H1 (cell line): ENCODE results near the gene SIAH3. TPM values are rescaled to one million over a fixed set of nuclear protein-coding genes. Genes with fewer than 3 reads are reported as not detected.

Source experiments
- CTCF ChIA-PET: fragments of 300-600 bp; sonication (Branson Sonifier 250); formaldehyde crosslinking; loops from one replicate; lab custom pipeline; 2021; ENCODE audit not compliant: partially characterized antibody; lab: Charles Lee
- POLR2A ChIA-PET: fragments of 300-600 bp; sonication (Branson Sonifier 250); formaldehyde crosslinking; loops from one replicate; lab custom pipeline; 2021; ENCODE audit warnings: inconsistent platforms; ENCODE audit not compliant: partially characterized antibody; lab: Charles Lee
- DNase-seq, 2 experiments: peaks; one replicate each; pipeline versions ENCODE4 v3.0.0 to v3.0.0-alpha.2; 2010 to 2022; ENCODE audit warnings: low spot score in 2 of 2, low read depth in 1 of 2, mixed read lengths in 1 of 2
- FAIRE-seq: peaks from 2 replicates; lab custom pipeline; 2011; peaks lifted over from hg19 to GRCh38; lab: Jason Lieb, UNC
- H2AFZ ChIP-seq: 2 replicates; pipeline ENCODE4 v1.8.1; 2012; ENCODE audit warnings: low read length, inconsistent platforms
- H2AK5ac ChIP-seq: 2 replicates; pipeline ENCODE4 v1.6.1; 2013; ENCODE audit warnings: low read depth, low read length
- H2BK120ac ChIP-seq: replicated peaks from 2 replicates; pipeline ENCODE3; 2013; ENCODE audit warnings: low read depth, low read length, inconsistent platforms
- H2BK12ac ChIP-seq: 2 replicates; pipeline ENCODE4 v1.6.1; 2013; ENCODE audit warnings: low read depth, low read length
- H2BK15ac ChIP-seq: 2 replicates; pipeline ENCODE4 v1.6.1; 2013; ENCODE audit warnings: low read length
- H2BK20ac ChIP-seq: 2 replicates; pipeline ENCODE4 v1.6.1; 2013; ENCODE audit warnings: low read length
- H2BK5ac ChIP-seq: 2 replicates; pipeline ENCODE4 v1.6.1; 2013; ENCODE audit warnings: low read depth, low read length
- H3K14ac ChIP-seq: 2 replicates; pipeline ENCODE4 v1.6.1; 2013; ENCODE audit warnings: inconsistent platforms; ENCODE audit not compliant: insufficient read length
- H3K18ac ChIP-seq: 2 replicates; pipeline ENCODE4 v1.6.1; 2013; ENCODE audit warnings: low read length; ENCODE audit errors: extremely low read depth
- H3K23ac ChIP-seq: 2 replicates; pipeline ENCODE4 v1.6.1; 2013; ENCODE audit warnings: inconsistent platforms; ENCODE audit not compliant: insufficient read length
- H3K23me2 ChIP-seq: 2 replicates; pipeline ENCODE4 v1.6.1; 2013; ENCODE audit warnings: low read depth, low read length
- H3K27ac ChIP-seq: 2 replicates; pipeline ENCODE4 v1.6.1; 2011; ENCODE audit warnings: low read depth, low read length, inconsistent platforms
- H3K27me3 ChIP-seq, 4 experiments: replicated peaks in 1 of 4; 1 replicate in 1 of 4; 2 replicates in 3 of 4; pipeline versions ENCODE4 v1.6.1 to v1.8.1; 2011 to 2013; ENCODE audit warnings: low read length in 3 of 4, mild to moderate bottlenecking in 3 of 4, inconsistent platforms in 2 of 4, mixed read lengths in 2 of 4, moderate library complexity in 1 of 4; ENCODE audit not compliant: control insufficient read depth in 3 of 4, insufficient read depth in 3 of 4; ENCODE audit errors: extremely low read depth in 1 of 4
- H3K36me3 ChIP-seq, 4 experiments: 2 replicates each; pipeline versions ENCODE4 v1.6.1 to v1.8.1; 2011 to 2013; ENCODE audit warnings: mild to moderate bottlenecking in 4 of 4, low read length in 3 of 4, moderate library complexity in 2 of 4, control low read depth in 1 of 4, inconsistent platforms in 1 of 4; ENCODE audit not compliant: insufficient read depth in 4 of 4, control insufficient read depth in 2 of 4
- H3K4ac ChIP-seq: replicated peaks from 2 replicates; pipeline ENCODE3; 2013; ENCODE audit warnings: low read length, low read depth, mixed read lengths, inconsistent platforms; ENCODE audit not compliant: insufficient read length
- H3K4me1 ChIP-seq, 4 experiments: replicated peaks in 1 of 4; 1 replicate in 1 of 4; 2 replicates in 3 of 4; pipeline versions ENCODE4 v1.6.1 to v1.8.1; 2011 to 2013; ENCODE audit warnings: low read length in 3 of 4, inconsistent platforms in 2 of 4, mixed read lengths in 1 of 4; ENCODE audit not compliant: insufficient read depth in 4 of 4, control insufficient read depth in 3 of 4
- H3K4me2 ChIP-seq, 2 experiments: 2 replicates each; pipeline versions ENCODE4 v1.6.1 to v1.8.1; 2011 to 2013; ENCODE audit warnings: low read depth in 2 of 2, low read length in 2 of 2, control low read depth in 1 of 2, inconsistent platforms in 1 of 2, mild to moderate bottlenecking in 1 of 2; ENCODE audit not compliant: insufficient read depth in 1 of 2
- H3K4me3 ChIP-seq, 4 experiments: fragments of 200-600, 300-600 bp in 1 of 4; sonication (generic), shearing (Covaris generic), sonication (Bioruptor Twin) in 1 of 4; 2 replicates each; pipeline versions ENCODE4 v1.5.1 to v1.8.1; 2011 to 2016; ENCODE audit warnings: low read length in 4 of 4, low read depth in 3 of 4, control low read depth in 2 of 4, inconsistent platforms in 2 of 4, mild to moderate bottlenecking in 2 of 4, mixed read lengths in 1 of 4, moderate library complexity in 1 of 4; ENCODE audit not compliant: insufficient read depth in 2 of 4; ENCODE audit errors: extremely low read depth in 1 of 4
- H3K56ac ChIP-seq: replicated peaks from 2 replicates; pipeline ENCODE3; 2013; ENCODE audit warnings: low read depth, mild to moderate bottlenecking, mixed read lengths, low read length, inconsistent platforms; ENCODE audit not compliant: insufficient read length
- H3K79me1 ChIP-seq: 2 replicates; pipeline ENCODE4 v1.6.1; 2013; ENCODE audit warnings: low read depth, low read length, control low read depth
- H3K79me2 ChIP-seq, 2 experiments: 2 replicates each; pipeline versions ENCODE4 v1.6.1 to v1.8.1; 2012 to 2013; ENCODE audit warnings: low read length in 2 of 2, mild to moderate bottlenecking in 2 of 2, inconsistent platforms in 1 of 2; ENCODE audit not compliant: insufficient read depth in 2 of 2, control insufficient read depth in 1 of 2
- H3K9ac ChIP-seq, 4 experiments: replicated peaks in 1 of 4; 1 replicate in 1 of 4; 2 replicates in 3 of 4; pipeline versions ENCODE4 v1.6.1 to v1.8.1; 2011 to 2013; ENCODE audit warnings: low read depth in 3 of 4, low read length in 3 of 4, control low read depth in 2 of 4, mild to moderate bottlenecking in 2 of 4, moderate library complexity in 2 of 4, inconsistent platforms in 1 of 4; ENCODE audit errors: extremely low read depth in 1 of 4
- H3K9me3 ChIP-seq, 2 experiments: 2 replicates each; pipeline versions ENCODE4 v1.6.1 to v1.8.1; 2012 to 2013; ENCODE audit warnings: mild to moderate bottlenecking in 2 of 2, moderate library complexity in 2 of 2, control low read depth in 1 of 2, inconsistent platforms in 1 of 2, low read depth in 1 of 2, low read length in 1 of 2, mixed read lengths in 1 of 2; ENCODE audit not compliant: insufficient read depth in 2 of 2
- H4K20me1 ChIP-seq, 2 experiments: replicated peaks in 1 of 2; 2 replicates each; pipeline versions ENCODE3 to v1.8.1; 2011 to 2013; ENCODE audit warnings: inconsistent platforms in 2 of 2, low read length in 2 of 2, mild to moderate bottlenecking in 1 of 2; ENCODE audit not compliant: insufficient read depth in 2 of 2, control insufficient read depth in 1 of 2
- H4K5ac ChIP-seq: 2 replicates; pipeline ENCODE4 v1.6.1; 2013; ENCODE audit warnings: low read length, low read depth, mixed read lengths, inconsistent platforms; ENCODE audit not compliant: insufficient read length
- H4K8ac ChIP-seq: 2 replicates; pipeline ENCODE4 v1.8.0; 2013; ENCODE audit warnings: mild to moderate bottlenecking, moderate library complexity, low read length, inconsistent platforms; ENCODE audit not compliant: insufficient read depth; ENCODE audit errors: extremely low read depth
- H4K91ac ChIP-seq: replicated peaks from 2 replicates; pipeline ENCODE3; 2013; ENCODE audit warnings: low read length, mixed read lengths, inconsistent platforms; ENCODE audit not compliant: insufficient read length
- JUN ChIP-seq: IDR thresholded peaks from 2 replicates; pipeline ENCODE4 v1.6.1; 2011; ENCODE audit warnings: low read depth, mild to moderate bottlenecking, improper control_type of control experiment, low read length
- RFX5 ChIP-seq: IDR thresholded peaks from 2 replicates; pipeline ENCODE4 v1.6.1; 2011; ENCODE audit warnings: low read depth, low read length, improper control_type of control experiment, borderline replicate concordance
- RXRA ChIP-seq: IDR thresholded peaks from 2 replicates; pipeline ENCODE4 v1.6.1; 2011; ENCODE audit warnings: low read depth, mild to moderate bottlenecking, low read length, moderate library complexity; ENCODE audit not compliant: insufficient read depth
- SAP30 ChIP-seq: fragments of 300-600 bp; sonication (generic); IDR thresholded peaks from 2 replicates; pipeline ENCODE4 v1.7.1; 2012; ENCODE audit warnings: low read length, moderate library complexity, mild to moderate bottlenecking, inconsistent platforms; ENCODE audit not compliant: insufficient read depth, insufficient replicate concordance
- SIX5 ChIP-seq: IDR thresholded peaks from 2 replicates; pipeline ENCODE4 v1.6.1; 2011; ENCODE audit warnings: mild to moderate bottlenecking, low read depth, low read length
- SUZ12 ChIP-seq: fragments of 200-600 bp; sonication (generic); IDR thresholded peaks from 2 replicates; pipeline ENCODE4 v1.6.1; 2012; ENCODE audit warnings: mild to moderate bottlenecking, inconsistent platforms, low read length, moderate library complexity, mixed read lengths
- WGBS, 2 experiments: shearing (Covaris generic) in 1 of 2; methylation state at CpG; one replicate each; pipeline versions ENCODE4 v1.1.6 to v1.1.7; 2013 to 2015; ENCODE audit warnings: low lambda C conversion rate in 2 of 2, mixed read lengths in 2 of 2, inconsistent platforms in 1 of 2, low coverage in 1 of 2, missing lambda C conversion rate in 1 of 2; ENCODE audit not compliant: insufficient replicate concordance in 2 of 2, insufficient coverage in 1 of 2, insufficient read length in 1 of 2; ENCODE audit errors: extremely low coverage in 1 of 2, missing lambda C conversion rate in 1 of 2; 5-methylcytosine and 5-hydroxymethylcytosine counted together
- polyA plus RNA-seq, 7 experiments: library from polyadenylated mRNA; depleted of rRNA in 3 of 7; stranded (reverse) in 5 of 7; unstranded in 2 of 7; fragments of >200 nt in 5 of 7; fragments of 200-250 nt in 2 of 7; gene quantifications; 1 replicate in 5 of 7; 2 replicates in 1 of 7; 4 replicates in 1 of 7; pipeline versions ENCODE4 v1.2.1 to v1.2.3, GENCODE V29; 2011 to 2013; ENCODE audit warnings: missing spikeins in 2 of 7, mixed read lengths in 2 of 7
- total RNA-seq: library from RNA; stranded (reverse); fragmentation: NEBNext Ultra II Directional; extraction: Animal tissue kit (Norgen Biotek cat#: 25700); gene quantifications from 2 replicates; pipeline ENCODE4 v1.2.1, GENCODE V29; 2021

The SIAH3 gene
- total and polyA plus RNA-seq, 2 of the 8 experiments (the other 6 are each of a cell fraction or from before 2014, with no cell fraction given) = 0.15 to 0.17 TPM

- no peak overlapping the region for H3K27ac ChIP-seq
- H4K91ac ChIP-seq = no peak overlapping the region
- H3K4me3 ChIP-seq = no peak overlapping the region
- H3K23me2 ChIP-seq = no peaks in the 10 kb centered on the region
- H2AFZ ChIP-seq = no peak overlapping the region
- no peak overlapping the region for H3K9ac ChIP-seq
- DNase-seq (no peak), FAIRE-seq (no peak)
- no peak for TF ChIP-seq RFX5
- TF ChIP-seq RXRA = no peak
- TF ChIP-seq SIX5 = no peak
- TF ChIP-seq SAP30 = no peak
- TF ChIP-seq JUN = no peak
- TF ChIP-seq SUZ12 = no peak
- no peaks in the 10 kb centered on the region; a peak in 1 of 4 replicates for H3K9me3 ChIP-seq
- H2BK20ac ChIP-seq = no peak overlapping the region
- no peak overlapping the region for H3K4ac ChIP-seq
- H3K4me1 ChIP-seq = peaks cover 0 to 6% (median 3%) of the 10 kb centered on the region in 4 experiments; a peak in 2 of 7 replicates
- H3K4me2 ChIP-seq = no peak overlapping the region
- ChIA-PET CTCF (no interaction called here), POLR2A (no interaction called here)
- no peak overlapping the region for H4K8ac ChIP-seq
- no peak overlapping the region for H2BK15ac ChIP-seq
- H3K14ac ChIP-seq = no peak overlapping the region
- H3K27me3 ChIP-seq = peaks cover 2 to 14% (median 6%) of the 10 kb centered on the region in 4 experiments; a peak in 5 of 7 replicates
- no peak overlapping the region for H4K5ac ChIP-seq
- H3K23ac ChIP-seq = no peak overlapping the region
- H3K56ac ChIP-seq = no peak overlapping the region
- H4K20me1 ChIP-seq = no peaks in the 10 kb centered on the region
- 92% methylated on average over 2 of the region's 2 CpGs; no CpG with 5 or more reads in 1 of the 2 experiments for WGBS, 2 experiments
- H2BK5ac ChIP-seq = no peak overlapping the region
- no peak overlapping the region for H3K18ac ChIP-seq
- no peak overlapping the region for H2BK120ac ChIP-seq
- no peak overlapping the region for H2BK12ac ChIP-seq
- no peaks in the 10 kb centered on the region for H3K79me1 ChIP-seq
- no peaks in the 10 kb centered on the region for H3K79me2 ChIP-seq
- H2AK5ac ChIP-seq = no peak overlapping the region
- no peaks in the 10 kb centered on the region; a peak in 1 of 8 replicates for H3K36me3 ChIP-seq
Observed at GRCh38 chr13:45881353-45881752, 29.8 kb upstream of the SIAH3 start.
